SU-DHL-6 (cell line): ENCODE measurements around the gene SERP1.

Experiments
- H2AFZ ChIP-seq: fragments of 200-600 bp; sonication (generic); 2 replicates; pipeline ENCODE4 v1.6.1; 2014; ENCODE audit warnings: low read depth, mild to moderate bottlenecking, moderate library complexity, mixed read lengths, antibody characterized with exemption, low read length; ENCODE audit not compliant: severe bottlenecking
- H3F3A ChIP-seq: fragments of 200-600 bp; shearing (Covaris generic); 2 replicates; pipeline ENCODE4 v1.6.0; 2016; ENCODE audit warnings: antibody characterized with exemption, mild to moderate bottlenecking; ENCODE audit not compliant: insufficient read depth
- H3K27ac ChIP-seq: fragments of 200-600 bp; sonication (generic); 2 replicates; pipeline ENCODE4 v1.5.1; 2016; ENCODE audit warnings: low read depth, mild to moderate bottlenecking, low read length, moderate library complexity, mixed read lengths
- H3K27me3 ChIP-seq: fragments of 200-600 bp; sonication (generic), shearing (Covaris generic); 2 replicates; pipeline ENCODE4 v1.6.0; 2014; ENCODE audit warnings: mild to moderate bottlenecking, low read length
- H3K36me3 ChIP-seq: fragments of 200-600 bp; sonication (generic); 2 replicates; pipeline ENCODE4 v1.6.1; 2014; ENCODE audit warnings: mild to moderate bottlenecking, low read length, mixed read lengths
- H3K4me2 ChIP-seq: fragments of 300-600, 200-600 bp; shearing (Covaris generic), sonication (generic); 2 replicates; pipeline ENCODE4 v1.6.0; 2014; ENCODE audit warnings: low read length, low read depth, mild to moderate bottlenecking; ENCODE audit not compliant: poor library complexity, severe bottlenecking
- H3K4me3 ChIP-seq: fragments of 200-600 bp; sonication (generic); 2 replicates; pipeline ENCODE4 v1.5.1; 2014; ENCODE audit warnings: antibody characterized with exemption, low read length, mild to moderate bottlenecking, mixed read lengths; ENCODE audit not compliant: insufficient read depth, poor library complexity, severe bottlenecking
- H3K79me2 ChIP-seq: fragments of 200-600 bp; sonication (generic); 2 replicates; pipeline ENCODE4 v1.6.1; 2014; ENCODE audit warnings: mild to moderate bottlenecking, low read length, moderate library complexity; ENCODE audit not compliant: insufficient read depth
- H3K9ac ChIP-seq: fragments of 200-600 bp; sonication (generic); 2 replicates; pipeline ENCODE4 v1.7.0; 2014; ENCODE audit warnings: mild to moderate bottlenecking, low read length
- H3K9me2 ChIP-seq: fragments of 200-600 bp; sonication (generic); replicated peaks from 2 replicates; pipeline ENCODE4 v1.6.1; 2014; ENCODE audit warnings: low read length; ENCODE audit not compliant: insufficient read depth
- H3K9me3 ChIP-seq: fragments of 200-600 bp; sonication (generic); 2 replicates; pipeline ENCODE4 v1.6.1; 2014; ENCODE audit warnings: low read length, mixed read lengths; ENCODE audit not compliant: insufficient read depth
- H4K20me1 ChIP-seq: fragments of 200-600 bp; sonication (generic); 2 replicates; pipeline ENCODE4 v1.6.1; 2014; ENCODE audit warnings: low read depth, mild to moderate bottlenecking, antibody characterized with exemption, low read length, moderate library complexity, mixed read lengths
- EZH2phosphoT487 ChIP-seq: fragments of 200-600 bp; sonication (generic), shearing (Covaris generic); conservative IDR thresholded peaks from 2 replicates; pipeline ENCODE4 v1.6.1; 2018; ENCODE audit warnings: mild to moderate bottlenecking, antibody characterized with exemption, low read length, moderate library complexity, mixed read lengths
- TF ChIP-seq, protein P1 (sequence below): fragments of 200-600 bp; sonication (generic); IDR thresholded peaks from one replicate; pipeline ENCODE4 v1.5.1; 2017; ENCODE audit warnings: antibody characterized with exemption, mild to moderate bottlenecking, low read length, moderate library complexity; ENCODE audit not compliant: insufficient read depth, poor library complexity, severe bottlenecking

Gene SERP1

DNA sequence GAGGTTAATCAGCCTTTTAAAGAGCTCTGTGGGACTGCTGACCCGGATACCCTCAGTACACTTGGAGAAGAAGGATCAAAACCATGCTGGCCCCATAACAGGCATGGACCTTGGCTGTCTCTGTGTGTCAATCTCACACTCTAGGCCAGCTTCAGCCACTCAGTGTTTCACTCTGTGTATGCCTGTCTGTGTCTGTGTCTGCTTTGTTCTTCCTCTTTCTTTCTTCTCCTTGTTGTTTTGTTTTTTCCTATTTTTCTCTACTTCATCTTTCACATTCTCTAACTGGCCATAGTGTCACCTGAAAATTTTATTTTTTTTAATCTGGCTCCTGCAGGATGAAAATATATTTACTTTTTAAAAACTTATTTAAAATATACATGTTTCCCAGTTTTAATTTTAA lies 51.1 kb downstream of the SERP1 start:
- no peaks in the 10 kb centered on the region for H3K79me2 ChIP-seq
- no peaks in the 10 kb centered on the region for H3F3A ChIP-seq
- H3K4me3 ChIP-seq, result no peak overlapping the region
- H3K36me3 ChIP-seq, result no peaks in the 10 kb centered on the region
- no peak for TF ChIP-seq EZH2phosphoT487
- TF ChIP-seq, protein P1, sequence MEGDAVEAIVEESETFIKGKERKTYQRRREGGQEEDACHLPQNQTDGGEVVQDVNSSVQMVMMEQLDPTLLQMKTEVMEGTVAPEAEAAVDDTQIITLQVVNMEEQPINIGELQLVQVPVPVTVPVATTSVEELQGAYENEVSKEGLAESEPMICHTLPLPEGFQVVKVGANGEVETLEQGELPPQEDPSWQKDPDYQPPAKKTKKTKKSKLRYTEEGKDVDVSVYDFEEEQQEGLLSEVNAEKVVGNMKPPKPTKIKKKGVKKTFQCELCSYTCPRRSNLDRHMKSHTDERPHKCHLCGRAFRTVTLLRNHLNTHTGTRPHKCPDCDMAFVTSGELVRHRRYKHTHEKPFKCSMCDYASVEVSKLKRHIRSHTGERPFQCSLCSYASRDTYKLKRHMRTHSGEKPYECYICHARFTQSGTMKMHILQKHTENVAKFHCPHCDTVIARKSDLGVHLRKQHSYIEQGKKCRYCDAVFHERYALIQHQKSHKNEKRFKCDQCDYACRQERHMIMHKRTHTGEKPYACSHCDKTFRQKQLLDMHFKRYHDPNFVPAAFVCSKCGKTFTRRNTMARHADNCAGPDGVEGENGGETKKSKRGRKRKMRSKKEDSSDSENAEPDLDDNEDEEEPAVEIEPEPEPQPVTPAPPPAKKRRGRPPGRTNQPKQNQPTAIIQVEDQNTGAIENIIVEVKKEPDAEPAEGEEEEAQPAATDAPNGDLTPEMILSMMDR, result no peak
- H4K20me1 ChIP-seq, result no peaks in the 10 kb centered on the region
- H3K9me2 ChIP-seq, result no peaks in the 10 kb centered on the region
- no peak overlapping the region for H2AFZ ChIP-seq
- H3K4me2 ChIP-seq, result no peak overlapping the region
- H3K9ac ChIP-seq, result no peak overlapping the region
- no peaks in the 10 kb centered on the region for H3K27me3 ChIP-seq
- H3K27ac ChIP-seq, result no peak overlapping the region
- H3K9me3 ChIP-seq, result no peaks in the 10 kb centered on the region

DNA sequence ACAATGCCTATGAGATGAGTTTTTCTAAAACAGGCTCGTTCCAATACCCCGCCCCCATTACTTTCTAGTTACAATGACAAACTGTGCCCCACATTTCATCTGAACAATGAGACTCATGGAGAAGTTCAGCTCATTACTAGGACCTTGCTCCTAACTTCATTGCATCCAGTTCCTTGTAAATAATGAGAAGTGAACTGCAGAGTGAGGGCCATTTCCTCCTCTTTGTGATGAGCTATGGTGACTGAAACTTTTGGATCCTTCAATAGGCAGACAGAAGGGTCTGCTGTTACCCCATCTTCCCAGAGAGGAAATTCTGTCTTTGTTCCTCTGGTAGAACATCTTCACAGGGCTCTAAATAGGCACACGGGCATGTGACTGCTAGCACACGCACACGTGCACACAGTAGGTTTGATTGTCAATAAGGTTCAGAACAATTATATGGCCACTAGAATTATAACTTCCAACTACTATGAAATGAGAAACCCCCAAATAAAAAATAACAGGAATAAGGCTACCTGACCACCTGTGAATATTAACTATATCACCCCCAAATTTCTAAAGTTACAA lies 51.8 kb downstream of the SERP1 start:
- Histone ChIP-seq H3K9me2 (no peaks in the 10 kb centered on the region), H3K9ac (no peak overlapping the region), H4K20me1 (no peaks in the 10 kb centered on the region), H3K27ac (no peak overlapping the region), H3K27me3 (no peaks in the 10 kb centered on the region), H3K4me3 (no peak overlapping the region), H2AFZ (no peak overlapping the region), H3K36me3 (no peaks in the 10 kb centered on the region), H3K9me3 (no peaks in the 10 kb centered on the region), H3K79me2 (no peaks in the 10 kb centered on the region), H3F3A (no peaks in the 10 kb centered on the region), H3K4me2 (no peak overlapping the region)
- TF ChIP-seq EZH2phosphoT487, result no peak
- TF ChIP-seq, protein P1, result no peak
